ENCODE results near the gene SEL1L2.
A peak's percentile ranks its signal among the peaks of the same experiment; 100 is the strongest.
"Not testable (repeated sequence)": the region's sequence is repeated elsewhere in the genome, so short reads cannot be mapped to it uniquely, and the experiment has no call there.

Gene SEL1L2, protein sequence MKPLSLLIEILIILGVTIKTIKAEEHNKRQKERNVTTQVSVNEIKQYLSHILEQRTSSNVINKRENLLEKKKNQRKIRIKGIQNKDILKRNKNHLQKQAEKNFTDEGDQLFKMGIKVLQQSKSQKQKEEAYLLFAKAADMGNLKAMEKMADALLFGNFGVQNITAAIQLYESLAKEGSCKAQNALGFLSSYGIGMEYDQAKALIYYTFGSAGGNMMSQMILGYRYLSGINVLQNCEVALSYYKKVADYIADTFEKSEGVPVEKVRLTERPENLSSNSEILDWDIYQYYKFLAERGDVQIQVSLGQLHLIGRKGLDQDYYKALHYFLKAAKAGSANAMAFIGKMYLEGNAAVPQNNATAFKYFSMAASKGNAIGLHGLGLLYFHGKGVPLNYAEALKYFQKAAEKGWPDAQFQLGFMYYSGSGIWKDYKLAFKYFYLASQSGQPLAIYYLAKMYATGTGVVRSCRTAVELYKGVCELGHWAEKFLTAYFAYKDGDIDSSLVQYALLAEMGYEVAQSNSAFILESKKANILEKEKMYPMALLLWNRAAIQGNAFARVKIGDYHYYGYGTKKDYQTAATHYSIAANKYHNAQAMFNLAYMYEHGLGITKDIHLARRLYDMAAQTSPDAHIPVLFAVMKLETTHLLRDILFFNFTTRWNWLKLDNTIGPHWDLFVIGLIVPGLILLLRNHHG

DNA sequence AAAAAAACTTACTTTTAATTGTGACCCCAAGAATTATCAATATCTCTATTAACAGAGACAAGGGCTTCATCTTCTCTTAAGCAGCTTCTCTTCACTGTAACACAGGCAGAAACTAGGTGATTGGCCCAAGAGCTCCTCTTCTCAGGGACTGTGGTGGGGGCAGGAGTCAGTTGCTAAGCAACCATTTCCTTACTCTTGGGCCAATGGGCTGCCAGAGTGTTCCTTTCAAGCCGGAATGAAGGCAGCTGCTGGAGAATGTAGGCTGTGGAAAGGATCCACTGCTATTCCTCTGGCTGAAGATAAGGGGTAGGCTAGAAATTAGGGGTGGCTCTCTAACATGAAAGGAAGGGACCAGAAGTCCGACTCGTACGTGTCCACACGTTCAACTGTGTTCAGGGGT lies at the start of gene SEL1L2:
Gene SEL1L2 (minus strand): TSS at position 150 of the 400 bp plus-strand sequence. CDS start 80 bp downstream, at position 70.
- DNase-seq = no peak

DNA sequence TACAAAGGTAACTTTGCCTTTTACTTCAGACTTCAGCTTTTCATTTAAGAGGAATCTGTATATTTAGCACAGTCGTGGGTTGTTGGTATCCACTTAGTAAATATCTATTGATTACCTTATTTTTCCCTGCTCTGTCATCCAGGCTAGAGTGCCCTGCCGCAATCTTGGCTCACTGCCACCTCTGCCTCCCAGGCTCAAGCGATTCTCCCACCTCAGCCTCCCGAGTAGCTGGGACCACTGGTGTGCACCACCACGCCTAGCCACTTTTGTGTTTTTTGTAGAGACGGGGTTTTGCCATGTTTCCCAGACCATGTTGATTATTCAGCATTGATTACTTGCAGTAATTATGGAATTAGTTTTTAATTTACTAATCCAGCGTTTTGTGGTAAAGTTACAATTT lies 46.2 kb upstream of the SEL1L2 start:
- DNase-seq = no peak

DNA sequence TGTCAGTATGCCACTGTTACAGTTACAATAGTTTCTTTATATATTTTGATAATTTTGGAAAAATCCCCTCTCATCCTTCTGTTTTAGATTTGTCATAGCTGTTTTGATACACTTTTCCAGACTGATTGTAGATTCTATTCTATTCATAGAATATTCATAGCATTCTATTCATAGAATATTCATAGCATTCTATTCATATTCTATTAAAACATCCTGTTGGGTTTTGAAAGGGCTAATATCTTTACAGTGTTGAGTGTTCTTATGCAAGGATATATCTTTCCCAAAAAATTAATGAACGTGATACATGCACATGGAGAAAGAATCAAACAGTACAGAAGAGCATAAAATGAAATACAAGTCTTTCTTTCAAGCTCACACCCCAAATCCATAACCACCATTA lies 42.9 kb upstream of the SEL1L2 start:
- no peak for DNase-seq

DNA sequence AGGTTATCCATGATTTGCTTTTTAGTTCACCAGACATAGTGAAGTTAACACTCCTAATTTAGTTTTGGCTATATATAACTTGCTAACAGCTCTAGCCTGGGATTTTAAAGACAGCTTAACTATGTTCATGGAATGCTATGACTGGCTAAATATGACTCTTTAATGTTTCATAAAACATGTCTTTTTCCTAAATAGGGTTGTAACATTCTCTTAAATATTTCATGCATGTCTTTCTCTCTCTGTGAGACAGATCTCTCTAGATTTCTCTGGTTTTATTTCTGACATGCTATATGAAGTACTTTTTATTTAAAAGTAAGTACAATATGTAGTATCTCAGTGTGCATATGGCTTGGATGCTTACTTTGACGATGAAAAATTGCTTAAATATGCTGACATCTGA lies 40.6 kb upstream of the SEL1L2 start:
- DNase-seq = no peak

DNA sequence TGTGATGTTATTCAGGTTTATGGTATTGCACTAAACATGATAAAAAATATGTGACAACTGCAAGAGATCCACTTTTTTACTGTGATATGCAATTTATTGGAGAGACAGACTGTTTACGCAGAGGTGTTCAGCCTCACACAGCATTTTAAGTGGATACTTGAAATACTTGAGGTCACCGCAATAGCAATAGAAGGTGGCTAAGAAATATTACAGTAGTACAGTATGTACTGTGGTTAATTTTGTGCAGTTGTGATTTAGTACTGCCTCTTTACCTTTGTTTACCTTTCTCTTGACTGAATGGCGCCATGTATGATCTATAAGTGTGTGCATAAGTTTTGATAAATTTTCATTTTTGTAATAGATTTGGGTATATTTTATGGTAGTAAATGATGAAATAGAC lies 22.3 kb upstream of the SEL1L2 start:
- no peak for DNase-seq

DNA sequence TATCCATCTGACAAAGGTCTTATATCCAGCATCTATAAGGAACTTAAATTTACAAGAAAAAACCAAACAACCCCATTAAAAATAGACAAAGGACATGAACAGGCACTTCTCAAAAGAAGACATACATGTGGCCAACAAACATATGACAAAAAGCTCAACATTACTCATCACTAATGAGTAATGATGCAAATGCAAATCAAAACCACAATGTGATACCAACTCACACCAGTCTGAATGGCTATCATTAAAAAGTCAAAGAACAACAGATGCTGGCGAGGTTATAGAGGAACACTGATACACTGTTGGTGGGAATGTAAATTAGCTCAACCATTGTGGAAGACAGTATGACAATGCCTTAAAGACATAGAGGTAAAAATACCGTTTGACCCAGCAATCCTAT lies 18.8 kb upstream of the SEL1L2 start:
- DNase-seq = no peak

DNA sequence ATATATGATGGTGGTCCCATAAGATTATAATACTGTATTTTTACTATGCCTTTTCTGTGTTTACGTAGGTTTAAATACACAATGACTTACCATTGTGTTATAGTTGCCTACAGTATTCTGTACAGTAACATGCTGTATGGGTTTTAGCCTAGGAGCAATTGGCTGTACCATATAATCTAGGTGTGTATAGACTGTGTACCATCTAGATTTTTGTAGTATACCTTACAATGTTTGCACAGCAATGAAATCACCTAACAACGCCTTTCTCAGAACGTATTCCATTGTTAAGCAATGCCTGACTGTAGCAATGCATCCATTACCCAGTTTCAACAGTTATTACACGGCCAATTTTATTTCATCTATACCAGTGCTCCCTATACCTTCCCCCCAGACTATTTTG lies 15.6 kb upstream of the SEL1L2 start:
- no peak for DNase-seq

DNA sequence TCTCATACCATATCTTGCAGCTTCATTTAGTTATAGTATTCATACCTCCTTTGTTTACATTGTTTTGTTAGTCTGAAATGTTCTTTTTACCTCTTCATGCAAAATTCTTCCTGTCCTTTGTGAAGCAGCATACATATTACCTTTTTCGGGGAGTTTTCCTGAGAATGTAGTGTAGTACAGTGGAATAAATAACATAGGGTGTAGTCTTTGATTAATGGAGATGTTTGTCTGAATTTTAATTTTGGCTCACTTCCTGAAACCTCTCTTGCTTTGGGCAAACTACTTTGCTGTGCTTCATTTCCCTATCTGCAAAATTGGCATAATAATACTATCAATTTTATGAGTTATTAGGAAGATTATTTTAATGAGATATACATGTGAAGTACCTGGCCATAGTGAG lies 10.5 kb upstream of the SEL1L2 start:
- DNase-seq = no peak

DNA sequence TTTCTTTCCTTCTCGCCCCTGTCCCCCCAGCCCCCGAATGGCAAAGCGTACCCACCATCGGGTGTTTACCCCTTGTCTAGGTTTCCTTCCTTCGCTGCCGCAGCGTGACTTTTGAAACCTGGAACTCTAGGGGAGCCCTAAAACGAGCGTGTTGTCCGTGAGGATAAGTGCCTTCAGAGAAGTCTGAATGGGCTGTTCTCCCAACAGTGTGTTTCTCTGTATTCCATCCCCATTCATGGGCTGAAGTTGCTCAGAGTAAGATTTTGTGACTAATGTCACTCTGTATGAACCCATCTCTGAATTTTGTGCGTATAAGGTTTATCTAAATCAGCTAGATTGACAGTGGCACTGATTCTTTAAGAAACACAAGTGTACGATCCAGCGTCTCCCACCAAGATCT lies 5.9 kb upstream of the SEL1L2 start:
- no peak for DNase-seq

DNA sequence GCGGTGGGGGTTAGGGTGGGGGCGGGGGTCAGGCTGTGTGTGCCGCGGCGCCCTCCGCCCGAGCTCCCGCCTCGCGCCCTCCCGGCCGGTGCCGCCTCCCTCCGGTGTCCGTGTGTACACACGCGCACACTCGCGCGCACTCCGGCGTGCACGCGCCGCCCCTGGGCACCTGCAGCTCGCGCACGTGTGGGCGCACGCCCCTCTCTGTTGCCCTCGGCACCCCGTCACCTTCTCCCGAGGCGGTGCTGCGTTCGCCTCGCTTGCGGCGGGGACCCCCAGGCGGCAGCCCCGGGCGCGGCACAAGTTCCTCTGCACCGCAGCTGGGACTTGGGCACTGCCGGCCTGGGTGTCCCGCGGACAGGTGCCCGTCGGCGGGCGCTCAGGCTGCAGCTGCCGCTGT lies 5.4 kb upstream of the SEL1L2 start:
- peak; percentile 5 for DNase-seq

DNA sequence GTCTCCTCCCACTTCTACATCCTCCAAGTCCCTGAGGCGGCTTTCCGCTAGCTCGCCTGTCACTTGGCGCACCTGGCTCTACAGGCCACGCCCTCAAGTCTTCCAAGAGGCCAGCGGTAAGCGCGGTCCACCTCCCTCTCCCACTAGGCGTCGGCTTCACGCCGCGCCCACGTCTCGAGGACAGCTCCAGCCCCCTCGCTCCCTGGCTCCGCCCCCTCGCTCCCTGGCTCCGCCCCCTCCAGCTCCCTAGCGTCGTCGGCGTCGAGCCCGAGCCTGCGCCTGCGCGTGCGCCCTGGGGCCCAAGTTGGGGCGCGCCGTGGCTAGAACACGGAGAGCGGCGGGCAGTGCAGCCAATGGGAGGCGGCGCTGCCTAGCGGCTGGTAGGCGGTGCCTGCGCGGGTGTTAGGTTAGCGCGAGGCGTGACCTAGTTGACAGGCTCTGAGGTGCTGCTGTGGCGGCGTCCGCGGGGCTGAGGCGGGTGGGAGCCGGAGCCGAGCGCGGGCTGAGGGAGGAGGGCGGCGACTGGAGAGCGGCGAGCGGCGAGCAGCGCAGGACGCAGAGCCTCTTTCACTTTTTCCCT lies 4.8 kb upstream of the SEL1L2 start, which contains the start of gene MACROD2:
Gene MACROD2 (plus strand): TSS at position 431 of the 580 bp plus-strand sequence.
- peak; percentile 59 for DNase-seq

DNA sequence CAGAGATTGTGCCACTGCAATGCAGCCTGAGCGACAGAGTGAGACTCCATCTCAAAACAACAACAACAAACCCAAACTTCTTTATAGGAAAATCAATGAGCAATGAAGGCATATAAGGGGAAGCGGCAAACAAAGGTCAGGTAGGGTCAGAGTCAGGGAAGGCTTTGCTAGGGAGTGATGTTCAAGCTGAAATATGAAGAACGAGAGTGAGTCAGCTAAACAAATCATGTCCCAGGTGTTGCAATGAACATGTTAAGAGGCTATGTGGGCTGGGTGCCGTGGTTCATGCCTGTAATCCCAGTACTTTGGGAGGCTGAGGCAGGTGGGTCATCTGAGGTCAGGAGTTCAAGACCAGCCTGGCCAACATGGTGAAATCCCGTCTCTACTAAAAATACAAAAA lies 1.5 kb upstream of the SEL1L2 start:
- not testable (repeated sequence) for DNase-seq

DNA sequence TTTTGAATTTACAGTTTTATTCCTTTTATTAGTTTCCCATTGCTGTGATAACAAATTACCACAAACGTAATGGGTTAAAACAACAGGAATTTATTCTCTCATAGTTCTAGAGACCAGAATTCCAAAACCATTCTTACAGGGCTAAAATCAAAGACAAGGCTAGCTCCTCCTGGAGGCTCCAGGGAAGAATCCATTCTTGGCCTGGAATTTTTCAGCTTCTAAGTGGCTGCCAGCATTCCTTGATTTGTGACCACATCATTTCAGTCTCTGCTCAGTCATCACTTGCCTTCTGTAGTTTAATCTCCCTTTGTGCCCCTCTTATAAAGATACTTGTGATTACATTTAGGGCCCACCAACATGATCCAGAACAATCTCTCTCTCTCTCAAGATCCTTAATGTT lies 897 bp upstream of the SEL1L2 start:
- no peak for DNase-seq

DNA sequence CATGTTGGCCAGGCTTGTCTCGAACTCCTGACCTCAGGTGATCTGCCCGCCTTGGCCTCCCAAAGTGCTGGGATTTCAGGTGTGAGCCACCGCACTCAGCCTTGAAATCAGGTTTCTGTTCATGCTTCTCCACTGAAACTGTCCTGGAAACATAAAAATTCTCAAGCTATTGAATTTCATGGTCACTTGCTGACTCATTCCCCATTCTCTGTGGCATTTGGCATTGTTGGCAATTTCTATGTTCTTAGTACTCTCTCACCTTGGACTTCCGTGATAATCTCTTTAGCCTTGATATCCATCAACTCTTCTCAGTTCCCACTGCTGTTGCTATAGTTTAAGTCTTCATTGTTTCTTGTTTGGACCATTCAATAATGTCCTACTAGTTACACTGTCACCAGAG lies 6.2 kb downstream of the SEL1L2 start:
- no peak for DNase-seq

DNA sequence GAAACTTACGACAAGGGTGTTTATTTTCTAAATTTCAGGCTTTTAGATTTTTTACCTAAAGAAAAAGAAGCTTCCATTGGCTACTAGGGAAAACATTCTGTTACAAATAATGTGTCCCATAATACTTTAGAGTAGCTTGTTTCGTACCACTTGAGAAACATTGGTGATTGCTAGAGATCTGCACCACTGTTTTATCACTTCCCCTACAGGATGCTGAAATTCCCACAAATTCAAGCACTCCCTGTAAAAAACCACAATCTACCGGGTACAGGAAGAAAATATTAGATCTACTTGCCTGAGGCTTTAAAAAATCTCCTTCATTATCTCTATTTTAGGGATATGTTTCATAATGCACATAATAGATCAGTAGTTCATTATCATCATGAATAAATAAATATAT lies 29.9 kb downstream of the SEL1L2 start:
- no peak for DNase-seq

DNA sequence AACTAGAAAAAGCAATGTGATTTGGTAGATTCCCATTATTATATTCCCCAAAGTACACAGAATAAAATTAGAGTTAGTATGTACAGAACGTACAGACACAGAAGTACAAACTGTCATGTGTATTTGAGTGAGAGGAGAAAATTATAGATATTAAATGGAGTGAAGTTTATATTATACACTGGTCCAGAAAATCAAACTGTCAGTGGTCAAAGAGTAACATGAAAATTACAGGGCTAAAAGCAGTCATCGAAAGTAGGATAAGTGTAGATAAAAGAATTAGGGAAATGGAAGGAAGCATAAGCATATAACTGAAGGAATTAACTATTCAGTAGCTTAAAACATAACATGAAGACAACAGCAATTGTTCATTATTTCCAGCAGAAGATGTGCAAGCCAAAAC lies 30.3 kb downstream of the SEL1L2 start:
- DNase-seq = no peak

DNA sequence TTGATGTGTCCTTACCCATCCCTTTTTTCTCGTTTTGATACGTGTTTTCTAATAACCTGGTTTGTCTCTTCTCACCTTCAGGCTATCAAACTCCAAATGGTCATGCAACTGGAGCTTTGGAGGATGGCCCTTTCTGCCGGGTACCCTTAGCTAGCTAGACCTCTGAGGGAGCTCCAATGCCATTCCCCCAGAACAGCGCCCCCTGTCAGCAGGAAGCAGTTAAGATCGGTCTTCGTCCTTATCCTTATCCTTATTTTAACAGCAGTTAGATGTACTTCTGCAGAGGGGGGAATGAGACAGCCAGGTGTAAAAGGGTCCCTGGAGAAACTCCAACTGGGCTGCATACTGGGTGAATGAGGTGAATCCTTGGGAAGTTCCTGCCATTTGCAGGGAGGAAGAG lies 37.2 kb downstream of the SEL1L2 start:
- peak; percentile 4 for DNase-seq

DNA sequence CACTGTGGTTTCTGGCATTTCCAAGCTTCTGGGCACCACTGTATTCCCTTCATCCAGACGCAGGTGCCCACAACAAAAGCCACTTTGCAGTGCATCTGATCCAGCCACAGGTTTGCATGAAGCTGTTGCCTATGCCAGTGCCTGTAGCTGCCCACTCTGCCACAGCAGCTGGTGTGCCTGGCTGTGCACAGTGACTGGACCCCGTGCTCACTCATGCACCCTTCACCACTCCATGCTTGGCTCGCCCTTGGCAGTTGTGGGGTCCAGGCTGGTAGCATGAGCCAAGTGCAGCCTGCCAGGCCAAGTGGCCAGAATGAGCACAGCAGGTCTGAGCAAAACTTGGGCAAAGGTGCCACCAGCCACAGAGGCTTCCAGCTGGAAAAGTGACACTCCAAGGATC lies 42.7 kb downstream of the SEL1L2 start:
- DNase-seq = no peak

DNA sequence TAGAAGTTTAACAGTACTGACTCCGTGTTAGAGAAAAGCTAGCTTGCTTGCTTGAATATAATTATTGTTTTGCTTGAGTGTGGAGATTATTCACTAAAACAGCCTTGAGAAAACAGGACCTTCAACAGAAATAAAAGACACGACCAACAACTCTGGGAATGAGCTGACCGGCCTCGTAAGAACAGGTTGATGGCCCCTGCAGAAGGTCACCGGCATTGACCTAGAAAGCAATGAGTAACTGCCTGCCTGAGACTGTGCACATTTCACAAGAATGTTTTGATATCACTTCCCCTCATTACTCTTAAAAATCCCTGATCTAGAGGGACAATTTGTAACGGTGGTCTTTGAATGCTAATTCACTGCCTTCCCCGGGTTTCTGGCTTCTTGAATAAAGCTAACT lies 49.4 kb downstream of the SEL1L2 start:
- no peak for DNase-seq

DNA sequence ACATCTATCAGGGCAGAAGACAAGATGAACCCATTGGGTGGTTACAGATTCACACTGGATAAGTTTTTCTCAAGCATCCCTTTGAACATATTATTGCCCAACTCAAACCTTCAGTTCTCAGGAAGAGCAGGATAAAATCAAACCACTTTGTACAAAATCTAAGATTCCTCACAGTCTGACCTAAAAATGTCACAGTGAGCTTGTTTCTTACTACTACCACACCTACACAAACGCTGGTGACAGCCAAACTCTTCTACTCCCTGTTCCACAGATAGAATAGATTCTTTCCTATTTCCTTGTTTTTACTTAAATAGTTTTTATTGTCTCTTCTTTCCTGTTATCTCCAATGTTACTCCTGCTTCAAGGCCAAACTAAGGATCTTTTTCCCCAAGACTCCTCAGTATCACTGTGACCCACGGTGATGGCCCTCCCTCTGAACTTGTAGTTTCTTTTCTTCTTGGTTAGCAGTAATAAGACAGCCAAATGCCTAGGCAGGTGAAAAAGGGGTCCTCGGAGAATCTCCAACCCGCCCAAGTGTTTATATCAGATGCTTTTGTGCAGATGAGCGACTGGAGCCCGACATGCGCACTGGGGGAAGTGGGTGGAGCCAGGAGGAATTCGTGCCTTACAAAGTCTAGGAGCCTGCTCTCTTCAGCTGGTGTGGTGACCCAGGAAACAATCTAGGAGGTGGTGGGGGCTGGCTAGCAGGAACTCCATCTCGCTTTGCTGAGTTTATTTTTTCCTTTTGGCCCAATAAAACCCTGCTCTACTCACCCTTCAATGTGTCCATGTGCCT lies 53.4 kb downstream of the SEL1L2 start:
- no peak for DNase-seq

DNA sequence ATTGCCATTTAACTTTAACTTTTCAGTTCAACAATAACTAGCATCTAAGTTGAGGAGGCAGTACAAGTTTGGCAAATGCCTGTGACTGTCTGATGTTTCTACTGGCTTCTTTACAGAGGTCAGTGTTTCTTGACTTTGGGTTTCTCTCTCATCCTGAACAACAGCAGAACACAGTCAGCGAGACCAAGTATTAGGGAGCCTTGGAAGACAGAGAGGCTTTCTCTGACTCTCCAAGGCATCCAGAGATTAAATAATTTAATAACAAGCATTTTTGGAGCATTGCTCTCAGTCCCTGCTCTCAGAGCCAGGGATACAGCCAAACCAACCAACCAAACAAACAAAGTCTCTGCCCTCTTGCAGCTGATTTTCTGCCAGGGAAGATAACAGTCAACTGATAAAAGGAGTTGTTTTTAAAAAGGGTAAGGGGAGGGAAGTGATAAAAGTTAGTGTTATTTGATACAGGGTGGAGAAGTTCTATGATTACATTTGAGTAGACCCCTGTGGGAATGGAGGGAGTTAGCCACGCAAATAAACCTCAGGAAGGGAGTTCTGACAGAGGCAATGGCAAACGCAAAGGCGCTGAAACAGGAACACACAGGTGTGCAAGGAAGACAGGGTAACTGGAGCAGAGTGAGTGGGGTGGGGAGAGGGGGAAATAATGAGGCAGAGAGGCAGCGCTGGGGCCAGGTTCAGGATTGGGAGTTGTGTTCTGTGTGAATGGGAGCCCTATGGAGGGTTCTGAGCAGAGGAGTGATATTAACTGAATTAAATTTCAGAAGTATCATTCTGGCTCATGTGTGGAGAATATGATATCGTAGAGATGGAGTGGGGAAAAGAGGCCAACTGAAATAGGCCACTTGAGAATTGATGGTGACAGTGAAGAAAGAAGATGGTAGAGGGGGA lies 55.2 kb downstream of the SEL1L2 start:
- DNase-seq = no peak

DNA sequence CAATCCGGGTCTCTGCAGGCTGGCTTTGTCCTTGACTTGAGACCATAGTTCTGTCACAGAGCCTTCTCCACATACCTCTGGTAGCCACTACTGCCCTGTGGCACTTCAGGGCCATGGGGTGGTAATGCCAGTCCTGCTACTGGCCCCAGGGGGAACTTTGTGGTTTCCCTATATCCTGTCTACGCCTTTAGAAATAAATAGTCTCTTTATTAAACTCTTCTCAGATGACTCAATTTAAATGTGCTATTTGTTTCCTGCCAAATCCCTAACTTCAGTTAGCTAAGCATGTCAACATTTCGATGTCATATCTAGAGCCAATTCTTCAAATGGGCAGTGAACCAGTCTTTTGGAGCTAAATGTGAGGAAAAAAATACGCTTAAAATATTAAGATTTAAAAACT lies 60.1 kb downstream of the SEL1L2 start:
- DNase-seq = no peak
